OCI-LY1 (cell line): ENCODE results near the gene HACD2.

Source experiments
- H2AFZ ChIP-seq: fragments of 200-600 bp; sonication (generic), shearing (Covaris generic); 2 replicates; pipeline ENCODE4 v1.6.0; 2014; ENCODE audit warnings: antibody characterized with exemption, mild to moderate bottlenecking, low read length
- H3F3A ChIP-seq: fragments of 200-600 bp; sonication (generic), shearing (Covaris generic); 2 replicates; pipeline ENCODE4 v1.6.0; 2014; ENCODE audit warnings: mild to moderate bottlenecking, antibody characterized with exemption, low read length, moderate library complexity; ENCODE audit not compliant: insufficient read depth
- H3K27ac ChIP-seq: fragments of 200-600 bp; sonication (generic); 2 replicates; pipeline ENCODE4 v1.5.1; 2014; ENCODE audit warnings: low read length, mixed run types, mild to moderate bottlenecking, low read depth; ENCODE audit not compliant: poor library complexity, severe bottlenecking
- H3K27me3 ChIP-seq: fragments of 200-600 bp; sonication (generic); 2 replicates; pipeline ENCODE4 v1.6.0; 2014; ENCODE audit warnings: antibody characterized with exemption, mild to moderate bottlenecking, low read length, moderate library complexity; ENCODE audit not compliant: insufficient read depth
- H3K36me3 ChIP-seq: fragments of 200-600 bp; sonication (generic); 2 replicates; pipeline ENCODE4 v1.6.1; 2014; ENCODE audit warnings: mild to moderate bottlenecking, antibody characterized with exemption, low read length, moderate library complexity, mixed read lengths; ENCODE audit not compliant: insufficient read depth
- H3K4me1 ChIP-seq: fragments of 200-600 bp; sonication (generic); 2 replicates; pipeline ENCODE4 v1.5.1; 2014; ENCODE audit warnings: mild to moderate bottlenecking, low read length, moderate library complexity; ENCODE audit not compliant: insufficient read depth, severe bottlenecking
- H3K4me2 ChIP-seq: fragments of 200-600 bp; sonication (generic), shearing (Covaris generic); 2 replicates; pipeline ENCODE4 v1.6.1; 2014; ENCODE audit warnings: low read length
- H3K4me3 ChIP-seq: fragments of 200-600 bp; sonication (generic); 2 replicates; pipeline ENCODE4 v1.5.1; 2014; ENCODE audit warnings: low read length, low read depth, mild to moderate bottlenecking, mixed read lengths; ENCODE audit not compliant: poor library complexity, severe bottlenecking
- H3K79me2 ChIP-seq: fragments of 200-600 bp; shearing (Covaris generic); 2 replicates; pipeline ENCODE4 v1.6.1; 2016; ENCODE audit warnings: mixed run types, low read length, mixed read lengths; ENCODE audit not compliant: insufficient read depth
- H3K9ac ChIP-seq: fragments of 200-600 bp; sonication (generic), shearing (Covaris generic); 2 replicates; pipeline ENCODE4 v1.6.1; 2014; ENCODE audit warnings: mild to moderate bottlenecking, low read length, mixed read lengths
- H3K9me2 ChIP-seq: fragments of 200-600 bp; sonication (generic), shearing (Covaris generic); 2 replicates; pipeline ENCODE4 v1.6.1; 2014; ENCODE audit warnings: low read depth, mild to moderate bottlenecking, low read length, mixed read lengths
- H3K9me3 ChIP-seq: fragments of 200-600 bp; shearing (Covaris generic); 2 replicates; pipeline ENCODE4 v1.6.1; 2014; ENCODE audit warnings: low read length, mixed read lengths
- H4K20me1 ChIP-seq: fragments of 200-600 bp; sonication (generic), shearing (Covaris generic); 2 replicates; pipeline ENCODE4 v1.6.0; 2016; ENCODE audit warnings: mild to moderate bottlenecking, low read length; ENCODE audit not compliant: insufficient read depth
- EZH2 ChIP-seq: fragments of 200-600 bp; sonication (generic), shearing (Covaris generic); IDR thresholded peaks from 2 replicates; pipeline ENCODE4 v1.8.0; 2017; ENCODE audit warnings: borderline replicate concordance, mixed run types, mild to moderate bottlenecking, antibody characterized with exemption, low read length, moderate library complexity, mixed read lengths
- TF ChIP-seq, protein P1 (sequence below): fragments of 200-600 bp; sonication (generic), shearing (Covaris generic); IDR thresholded peaks from 2 replicates; pipeline ENCODE4 v1.5.1; 2017; ENCODE audit warnings: mild to moderate bottlenecking, antibody characterized with exemption, low read length, moderate library complexity, mixed read lengths

Gene HACD2, protein sequence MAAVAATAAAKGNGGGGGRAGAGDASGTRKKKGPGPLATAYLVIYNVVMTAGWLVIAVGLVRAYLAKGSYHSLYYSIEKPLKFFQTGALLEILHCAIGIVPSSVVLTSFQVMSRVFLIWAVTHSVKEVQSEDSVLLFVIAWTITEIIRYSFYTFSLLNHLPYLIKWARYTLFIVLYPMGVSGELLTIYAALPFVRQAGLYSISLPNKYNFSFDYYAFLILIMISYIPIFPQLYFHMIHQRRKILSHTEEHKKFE

DNA sequence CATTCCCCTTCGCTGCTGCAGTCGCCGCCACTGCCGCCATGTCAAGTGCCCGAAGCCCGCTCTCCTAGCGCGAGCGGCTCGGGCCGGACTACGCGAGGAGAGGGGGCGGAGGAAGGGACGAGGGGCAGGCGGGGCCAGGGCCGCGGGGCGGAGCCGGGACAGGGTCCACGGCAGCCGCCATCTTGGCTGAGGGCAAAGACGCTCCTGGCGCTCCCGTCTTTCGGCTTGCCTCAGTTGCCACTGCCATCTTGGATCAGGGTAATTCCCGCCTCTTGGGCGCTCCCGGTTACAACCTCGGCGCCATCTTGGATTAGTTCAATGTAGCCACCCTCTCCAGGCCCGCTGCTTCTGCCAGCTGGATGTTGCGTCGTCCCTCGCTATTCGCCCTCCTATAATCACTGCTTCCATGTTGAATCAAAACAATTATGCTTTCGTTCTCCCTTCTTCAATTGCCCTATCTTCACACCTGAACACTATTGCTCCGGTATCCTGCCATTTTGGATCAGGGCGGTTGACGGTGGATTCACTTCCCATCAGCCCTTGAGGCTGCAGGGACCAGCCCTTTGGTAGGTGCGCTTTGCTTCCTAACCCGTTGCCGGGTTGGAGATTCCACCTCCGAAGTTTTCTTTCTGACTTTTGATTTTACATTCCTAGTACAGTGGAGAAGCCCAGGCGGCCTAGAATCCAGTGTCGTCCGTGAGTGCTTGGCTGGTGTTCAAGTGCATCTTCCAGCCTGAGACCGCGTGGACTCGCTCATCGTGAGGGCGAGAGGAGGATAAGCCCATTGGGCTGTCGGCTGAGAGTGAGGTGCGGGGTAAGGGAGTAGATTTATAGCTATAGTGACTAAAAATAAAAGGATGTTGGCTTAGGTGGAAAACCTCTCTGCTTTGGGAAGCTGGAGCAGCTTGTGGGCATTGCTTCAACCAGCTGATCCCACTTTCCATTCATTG, at the start of gene HACD2:
Gene HACD2, minus strand, starts transcription at position 66 of the 950 bp plus-strand sequence. Its CDS starts 26 bp downstream, at position 40.
- peak within 1 kb of the TSS; percentile 63 for H3K27ac ChIP-seq

DNA sequence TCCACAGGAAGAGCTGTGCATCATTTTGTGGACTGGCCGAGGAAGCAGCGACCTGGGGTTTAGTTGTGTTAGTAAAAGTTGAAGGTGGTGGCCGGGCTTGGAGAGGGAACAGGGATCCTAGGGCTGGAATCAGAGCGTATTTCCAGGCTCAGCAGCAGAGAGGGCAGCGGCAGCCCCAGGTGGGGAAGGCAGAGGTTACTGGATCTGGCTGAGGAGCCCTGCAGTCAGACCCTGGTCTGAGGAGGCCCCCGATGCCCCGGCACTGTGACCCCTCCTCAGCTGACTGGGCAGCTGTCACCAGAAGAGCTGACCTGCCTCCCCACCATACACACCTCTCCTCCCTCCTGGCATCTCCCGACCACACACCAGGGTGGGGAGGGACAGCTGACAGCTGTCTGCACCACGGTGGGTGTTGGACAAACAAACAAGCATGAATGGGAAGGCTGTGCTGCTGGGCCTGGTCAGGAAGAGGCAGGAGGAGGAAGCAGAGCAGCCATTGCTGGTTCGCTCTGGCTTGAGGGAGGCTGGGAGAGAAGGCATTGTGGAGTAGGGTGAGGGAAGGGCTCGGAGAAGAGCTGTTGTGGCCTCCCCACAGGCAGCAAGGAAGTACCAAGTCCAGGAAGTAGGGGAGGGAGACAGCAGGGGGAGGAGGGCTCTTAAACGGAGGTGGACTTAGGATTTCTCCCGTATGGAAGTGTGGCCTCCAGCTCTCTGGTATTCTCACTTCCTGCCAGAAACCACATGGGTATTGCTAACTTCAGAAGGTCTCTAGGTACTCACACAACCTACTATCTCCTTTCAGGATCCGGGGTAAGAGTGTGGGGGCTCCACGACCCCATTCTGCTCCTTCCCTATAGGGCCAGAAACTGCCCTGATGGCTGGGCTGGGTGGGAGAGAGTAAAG, 49.5 kb upstream of the HACD2 start:
- Histone ChIP-seq H3F3A (no peaks in the 10 kb centered on the region), H3K4me1 (no peaks in the 10 kb centered on the region), H3K27me3 (no peaks in the 10 kb centered on the region), H3K4me2 (no peak overlapping the region), H2AFZ (no peak overlapping the region), H3K9me2 (no peaks in the 10 kb centered on the region), H3K27ac (no peak overlapping the region), H3K9ac (no peak overlapping the region), H3K4me3 (no peak overlapping the region), H3K9me3 (no peaks in the 10 kb centered on the region), H3K36me3 (no peaks in the 10 kb centered on the region), H4K20me1 (no peaks in the 10 kb centered on the region), H3K79me2 (no peaks in the 10 kb centered on the region)
- TF ChIP-seq EZH2 = no peak

More for the DNA sequence above, at the start of gene HACD2:
- Histone ChIP-seq H2AFZ (peak within 1 kb of the TSS; percentile 73), H3K36me3 (peaks cover 44% of the 10 kb centered on the region), H3K4me3 (peak within 1 kb of the TSS; percentile 85), H3K4me2 (peak within 1 kb of the TSS; percentile 74), H3K9me2 (no peaks in the 10 kb centered on the region), H3K4me1 (peaks cover 30% of the 10 kb centered on the region), H4K20me1 (no peaks in the 10 kb centered on the region), H3F3A (no peaks in the 10 kb centered on the region), H3K27me3 (no peaks in the 10 kb centered on the region), H3K9ac (peak within 1 kb of the TSS; percentile 89), H3K9me3 (no peaks in the 10 kb centered on the region), H3K79me2 (no peaks in the 10 kb centered on the region)
- no peak for TF ChIP-seq EZH2
- TF ChIP-seq, protein P1, sequence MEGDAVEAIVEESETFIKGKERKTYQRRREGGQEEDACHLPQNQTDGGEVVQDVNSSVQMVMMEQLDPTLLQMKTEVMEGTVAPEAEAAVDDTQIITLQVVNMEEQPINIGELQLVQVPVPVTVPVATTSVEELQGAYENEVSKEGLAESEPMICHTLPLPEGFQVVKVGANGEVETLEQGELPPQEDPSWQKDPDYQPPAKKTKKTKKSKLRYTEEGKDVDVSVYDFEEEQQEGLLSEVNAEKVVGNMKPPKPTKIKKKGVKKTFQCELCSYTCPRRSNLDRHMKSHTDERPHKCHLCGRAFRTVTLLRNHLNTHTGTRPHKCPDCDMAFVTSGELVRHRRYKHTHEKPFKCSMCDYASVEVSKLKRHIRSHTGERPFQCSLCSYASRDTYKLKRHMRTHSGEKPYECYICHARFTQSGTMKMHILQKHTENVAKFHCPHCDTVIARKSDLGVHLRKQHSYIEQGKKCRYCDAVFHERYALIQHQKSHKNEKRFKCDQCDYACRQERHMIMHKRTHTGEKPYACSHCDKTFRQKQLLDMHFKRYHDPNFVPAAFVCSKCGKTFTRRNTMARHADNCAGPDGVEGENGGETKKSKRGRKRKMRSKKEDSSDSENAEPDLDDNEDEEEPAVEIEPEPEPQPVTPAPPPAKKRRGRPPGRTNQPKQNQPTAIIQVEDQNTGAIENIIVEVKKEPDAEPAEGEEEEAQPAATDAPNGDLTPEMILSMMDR = no peak

DNA sequence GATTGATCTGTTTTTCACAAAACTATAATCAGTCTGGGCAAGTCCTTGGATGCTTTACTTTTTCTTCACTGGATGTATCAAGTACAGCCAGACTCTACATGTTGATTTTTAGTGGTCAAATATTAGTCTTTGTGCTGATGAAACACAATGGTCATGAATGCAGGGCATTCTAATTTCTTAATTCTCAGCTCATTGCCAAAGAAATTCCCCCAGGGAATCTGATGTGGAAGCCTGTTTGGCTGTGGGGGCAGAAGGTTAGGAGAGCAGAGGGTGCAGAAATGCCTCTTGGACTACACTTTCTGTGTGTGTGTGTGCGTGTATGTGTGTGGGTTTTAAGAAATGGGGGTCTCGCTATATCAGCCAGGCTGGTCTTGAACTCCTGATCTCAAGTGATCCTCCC, 48.7 kb upstream of the HACD2 start:
- H3K4me3 ChIP-seq = no peak overlapping the region
- no peaks in the 10 kb centered on the region for H3K27me3 ChIP-seq
- H3K27ac ChIP-seq = no peak overlapping the region
- no peaks in the 10 kb centered on the region for H3K36me3 ChIP-seq
- no peaks in the 10 kb centered on the region for H3F3A ChIP-seq
- TF ChIP-seq EZH2 = no peak
- TF ChIP-seq, protein P1 = no peak
- H3K9ac ChIP-seq = no peak overlapping the region
- H3K9me3 ChIP-seq = no peaks in the 10 kb centered on the region
- H3K9me2 ChIP-seq = no peaks in the 10 kb centered on the region
- no peak overlapping the region for H2AFZ ChIP-seq
- no peaks in the 10 kb centered on the region for H4K20me1 ChIP-seq
- H3K79me2 ChIP-seq = no peaks in the 10 kb centered on the region
- H3K4me2 ChIP-seq = no peak overlapping the region
- H3K4me1 ChIP-seq = no peaks in the 10 kb centered on the region
